HG02943 (cell line): ENCODE data around the gene TSGA10IP.

ENCODE experiments used
- ATAC-seq: cut with Tn5 transposase; IDR thresholded peaks from one replicate; pipeline ENCODE4 v1.9.1; 2021; ENCODE audit warnings: mild to moderate bottlenecking, low read depth, moderate library complexity; ENCODE audit not compliant: unreplicated experiment

Gene TSGA10IP

DNA sequence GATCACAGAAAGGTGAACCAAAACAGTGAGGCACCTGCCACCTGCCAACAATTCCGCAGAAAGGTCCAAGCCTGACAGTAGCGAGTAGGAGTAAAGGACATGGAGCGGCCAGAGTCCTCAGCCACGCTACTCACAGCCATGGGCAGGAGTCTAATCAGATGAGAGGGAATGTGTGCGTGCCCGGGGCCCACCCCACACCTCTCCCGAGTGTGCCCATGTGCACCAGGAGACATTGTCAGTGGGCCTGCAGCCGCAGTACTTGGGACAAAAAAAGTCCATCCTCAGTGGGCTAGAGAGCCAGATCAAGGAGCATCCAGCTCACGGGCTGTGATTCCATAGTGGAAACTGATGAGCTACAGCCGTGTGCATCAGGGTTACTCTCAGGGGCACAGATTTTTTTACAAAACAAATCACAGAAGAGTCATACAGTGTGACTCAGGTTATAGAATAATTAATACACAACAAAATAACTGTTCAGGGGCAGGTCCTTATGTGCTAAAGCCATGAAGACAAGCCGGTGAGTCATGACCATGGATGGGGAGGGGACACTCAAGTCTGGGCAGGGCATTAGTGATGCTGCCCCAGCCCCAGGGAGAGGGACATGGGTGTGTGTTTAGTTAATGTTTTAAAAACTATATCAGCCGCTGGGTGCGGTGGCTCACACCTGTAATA, 28.3 kb downstream of the TSGA10IP start:
- ATAC-seq = no peak

DNA sequence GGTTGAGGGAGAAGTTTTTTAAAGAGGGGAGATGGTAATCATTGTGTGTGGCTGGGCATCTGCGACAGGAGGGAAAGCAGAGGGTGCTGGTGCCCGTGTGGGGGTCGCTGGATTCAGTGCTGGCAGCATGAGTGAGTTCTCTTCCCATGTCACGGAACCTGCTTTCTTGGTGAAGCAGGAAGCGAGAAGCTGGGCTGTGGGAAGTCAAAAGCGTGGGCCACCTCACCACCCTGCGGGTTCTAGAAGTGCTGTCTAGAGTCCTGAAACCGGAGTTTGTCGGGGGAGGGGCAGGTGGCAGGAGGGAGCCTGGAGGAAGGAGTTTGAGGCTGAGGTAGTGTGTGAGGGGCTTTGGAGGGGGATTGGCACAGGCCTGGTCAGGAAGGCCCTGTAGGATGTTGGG, 30.5 kb downstream of the TSGA10IP start:
- no peak for ATAC-seq

DNA sequence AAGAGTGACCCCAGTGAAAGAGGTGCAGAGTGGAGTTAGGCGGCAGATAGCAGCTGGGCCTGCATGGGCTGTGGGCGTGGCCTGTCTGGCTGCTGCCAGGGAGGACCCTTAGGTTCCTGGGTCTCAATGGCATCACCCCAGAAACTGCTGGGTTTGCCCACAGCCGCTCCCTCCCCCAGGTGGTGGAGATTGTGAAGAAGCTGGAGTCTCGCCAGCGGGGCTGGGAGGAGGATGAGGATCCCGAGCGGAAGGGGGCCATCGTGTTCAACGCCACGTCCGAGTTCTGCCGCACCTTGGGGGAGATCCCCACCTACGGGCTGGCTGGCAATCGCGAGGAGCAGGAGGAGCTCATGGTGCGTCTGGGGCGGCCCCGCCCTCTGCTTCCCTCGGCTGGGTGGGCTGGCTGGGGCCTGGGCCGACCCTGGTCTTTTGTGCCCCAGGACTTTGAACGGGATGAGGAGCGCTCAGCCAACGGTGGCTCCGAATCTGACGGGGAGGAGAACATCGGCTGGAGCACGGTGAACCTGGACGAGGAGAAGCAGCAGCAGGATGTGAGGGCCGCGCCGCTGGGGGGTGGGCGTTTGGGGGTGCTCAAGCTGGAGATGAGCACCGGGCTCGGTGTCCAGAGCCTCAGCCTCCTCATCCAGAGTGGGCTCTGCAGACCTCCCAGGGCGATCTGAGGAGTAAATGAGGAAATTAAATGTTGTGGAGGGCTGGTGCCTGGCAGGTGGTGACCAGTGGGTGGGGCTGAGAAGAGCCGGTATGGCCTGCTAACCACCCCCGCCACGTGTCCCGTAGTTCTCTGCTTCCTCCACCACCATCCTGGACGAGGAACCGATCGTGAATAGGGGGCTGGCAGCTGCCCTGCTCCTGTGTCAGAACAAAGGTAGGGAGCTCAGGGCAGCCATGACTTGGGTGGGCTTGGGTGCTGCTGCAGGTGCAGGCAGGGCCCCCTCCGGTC, 31.2 kb downstream of the TSGA10IP start:
- ATAC-seq = no peak

DNA sequence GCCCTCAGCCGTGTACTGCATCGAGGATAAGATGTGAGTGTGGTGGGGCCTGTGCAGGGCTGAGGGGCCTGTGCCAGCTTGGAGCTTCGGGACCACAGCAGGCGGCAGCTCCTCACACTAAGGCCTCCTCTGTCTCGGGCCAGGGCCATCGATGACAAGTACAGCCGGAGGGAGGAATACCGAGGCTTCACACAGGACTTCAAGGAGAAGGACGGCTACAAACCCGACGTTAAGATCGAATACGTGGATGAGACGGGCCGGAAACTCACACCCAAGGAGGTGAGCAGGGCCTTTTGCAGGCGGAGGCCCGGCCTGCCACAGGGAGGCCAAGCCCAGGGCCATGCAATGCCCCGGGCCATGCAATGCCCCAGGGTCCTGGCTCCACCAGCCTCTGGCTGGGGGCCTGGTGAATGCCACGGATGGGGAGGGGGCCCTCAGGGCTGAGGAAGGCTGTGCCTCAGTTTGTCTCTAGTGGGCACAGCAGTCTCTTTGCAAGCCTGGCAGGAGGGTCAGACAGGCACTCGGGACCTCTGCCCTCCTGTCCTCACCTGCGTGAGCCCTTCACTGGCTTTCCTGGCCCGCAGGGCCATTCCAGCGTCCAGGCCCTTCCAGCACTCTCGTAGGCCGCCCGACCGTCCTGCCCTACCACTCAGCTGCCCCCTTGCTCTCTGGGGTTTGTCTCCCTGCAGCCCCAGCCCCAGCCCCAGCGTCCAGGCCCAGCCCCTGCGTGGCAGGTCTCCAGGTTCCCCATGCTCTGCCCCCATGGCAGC, 32.5 kb downstream of the TSGA10IP start:
- no peak for ATAC-seq

DNA sequence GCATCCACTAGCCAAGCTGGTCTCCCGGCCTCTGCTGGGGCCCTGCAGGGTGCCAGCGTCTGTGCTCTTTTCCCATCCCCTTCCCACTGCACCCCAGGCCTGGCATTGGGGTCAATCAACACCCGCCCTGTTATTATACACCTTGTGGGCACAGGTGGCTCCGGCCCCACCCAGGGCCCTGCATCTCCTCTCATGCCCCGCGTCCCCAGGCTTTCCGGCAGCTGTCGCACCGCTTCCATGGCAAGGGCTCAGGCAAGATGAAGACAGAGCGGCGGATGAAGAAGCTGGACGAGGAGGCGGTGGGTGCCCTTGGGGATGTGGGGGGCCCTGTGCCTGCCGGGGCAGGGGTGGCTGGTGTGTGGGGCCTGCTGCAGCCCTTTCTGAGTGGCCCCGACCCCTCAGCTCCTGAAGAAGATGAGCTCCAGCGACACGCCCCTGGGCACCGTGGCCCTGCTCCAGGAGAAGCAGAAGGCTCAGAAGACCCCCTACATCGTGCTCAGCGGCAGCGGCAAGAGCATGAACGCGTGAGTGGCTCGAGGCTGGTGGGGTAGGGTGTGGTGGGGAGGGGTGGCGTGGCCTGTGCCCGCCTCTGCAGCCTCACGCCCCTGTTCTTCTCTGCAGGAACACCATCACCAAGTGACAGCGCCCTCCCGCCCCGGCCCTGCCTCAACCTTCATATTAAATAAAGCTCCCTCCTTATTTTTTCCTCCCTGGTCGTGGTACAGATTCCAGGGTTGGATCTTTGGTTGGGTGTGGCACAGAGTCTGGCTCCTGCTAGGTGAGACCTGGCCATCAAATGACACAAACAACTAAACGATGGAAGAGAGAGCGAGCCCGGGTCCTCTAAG, 33.3 kb downstream of the TSGA10IP start:
- no peak for ATAC-seq

DNA sequence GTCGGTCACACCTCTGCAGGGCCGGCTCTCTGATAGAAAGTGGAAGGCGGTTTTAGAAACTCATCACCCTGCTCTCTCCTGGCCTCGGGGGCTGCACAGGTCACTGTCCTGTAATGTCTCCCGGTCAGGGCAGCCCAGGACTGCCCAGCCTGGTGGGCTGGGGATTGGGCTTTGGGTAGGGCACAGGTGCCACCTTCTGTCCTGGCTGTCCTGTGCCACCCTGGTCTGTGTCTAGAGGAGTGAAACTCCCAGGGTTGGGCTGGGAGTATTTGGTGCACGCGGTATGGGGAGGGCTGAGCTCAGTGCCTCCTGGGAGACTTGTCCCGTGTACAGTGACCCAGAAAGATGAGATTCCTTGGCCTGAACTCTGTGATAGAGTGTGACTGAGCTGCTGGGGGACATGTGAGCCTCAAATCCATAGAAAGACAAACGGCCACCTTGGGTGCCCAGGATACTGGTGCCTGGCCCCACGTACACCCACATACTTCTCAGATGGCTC, 34.0 kb downstream of the TSGA10IP start:
- no peak for ATAC-seq

DNA sequence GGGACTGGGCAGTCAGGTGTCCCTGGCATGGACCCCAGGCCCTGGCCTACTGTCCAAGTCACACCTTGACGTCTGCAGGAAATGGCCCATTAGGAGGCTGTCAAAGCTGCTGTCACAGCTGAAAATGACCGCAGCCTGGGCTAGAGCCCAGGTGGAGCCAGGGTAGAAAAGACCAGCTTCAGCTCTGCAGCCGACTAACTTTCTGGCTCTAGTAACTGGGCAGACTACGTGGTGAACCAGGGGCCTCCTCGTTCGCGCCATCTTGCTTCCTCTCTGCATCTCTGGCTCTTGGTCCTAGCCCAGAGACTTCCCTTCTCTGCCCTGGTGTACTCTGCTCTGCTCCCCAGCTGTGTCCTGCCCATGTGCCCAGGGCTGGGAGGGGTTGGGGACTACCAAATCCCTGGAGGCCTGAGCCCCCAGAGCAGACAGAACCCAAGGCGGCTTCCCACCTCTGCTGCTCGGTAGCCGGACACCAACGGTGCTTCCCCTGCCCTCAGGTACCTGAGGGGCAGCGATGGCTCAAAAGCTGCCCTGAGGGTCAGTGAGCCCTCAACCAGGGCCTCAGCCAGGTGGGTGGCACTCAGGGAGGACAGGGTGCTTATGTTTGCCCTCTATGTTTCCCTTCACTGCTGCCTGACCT, 35.9 kb downstream of the TSGA10IP start:
- ATAC-seq = no peak

DNA sequence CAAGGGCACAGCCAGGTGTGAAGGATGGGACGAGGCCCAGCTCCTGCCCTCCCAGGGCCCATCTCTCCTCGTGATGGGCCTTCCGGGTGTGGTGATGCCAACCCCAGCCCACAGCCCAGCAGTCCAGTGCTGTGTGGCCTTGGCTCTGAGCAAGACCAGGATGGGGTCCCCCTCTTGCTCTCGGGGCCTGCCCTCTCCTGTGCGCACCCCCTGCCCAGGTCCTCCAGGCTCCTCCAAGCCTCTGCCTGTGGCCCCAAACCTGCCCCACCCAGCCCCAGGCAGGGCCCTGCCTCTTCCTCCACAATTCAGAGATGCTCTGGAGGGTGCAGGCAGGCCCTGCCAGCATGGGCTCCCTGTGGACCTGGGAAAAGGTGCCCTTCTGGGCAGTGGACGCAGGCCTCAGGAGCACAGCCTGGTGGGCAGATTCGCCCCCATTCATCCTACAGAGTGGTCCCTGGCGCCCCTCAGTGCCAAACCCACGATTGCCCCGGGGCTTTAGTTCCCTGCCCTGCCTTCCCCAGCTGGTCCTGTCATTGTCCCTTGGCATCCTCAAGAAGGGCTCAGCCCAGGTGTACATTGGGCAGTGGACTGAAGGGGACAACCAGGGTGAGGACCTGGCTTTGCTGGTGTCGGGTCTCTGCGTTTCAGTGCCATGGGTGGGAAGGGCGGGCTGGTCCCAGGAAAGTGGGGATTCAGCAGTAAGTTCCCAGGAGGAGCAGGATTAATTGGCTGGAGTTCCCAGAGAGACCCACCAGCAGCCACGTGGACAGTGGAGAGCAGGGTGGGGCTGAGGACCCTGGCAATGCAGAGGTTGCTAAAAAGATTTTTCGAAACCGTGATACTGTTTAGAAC, 36.9 kb downstream of the TSGA10IP start:
- ATAC-seq = no peak

DNA sequence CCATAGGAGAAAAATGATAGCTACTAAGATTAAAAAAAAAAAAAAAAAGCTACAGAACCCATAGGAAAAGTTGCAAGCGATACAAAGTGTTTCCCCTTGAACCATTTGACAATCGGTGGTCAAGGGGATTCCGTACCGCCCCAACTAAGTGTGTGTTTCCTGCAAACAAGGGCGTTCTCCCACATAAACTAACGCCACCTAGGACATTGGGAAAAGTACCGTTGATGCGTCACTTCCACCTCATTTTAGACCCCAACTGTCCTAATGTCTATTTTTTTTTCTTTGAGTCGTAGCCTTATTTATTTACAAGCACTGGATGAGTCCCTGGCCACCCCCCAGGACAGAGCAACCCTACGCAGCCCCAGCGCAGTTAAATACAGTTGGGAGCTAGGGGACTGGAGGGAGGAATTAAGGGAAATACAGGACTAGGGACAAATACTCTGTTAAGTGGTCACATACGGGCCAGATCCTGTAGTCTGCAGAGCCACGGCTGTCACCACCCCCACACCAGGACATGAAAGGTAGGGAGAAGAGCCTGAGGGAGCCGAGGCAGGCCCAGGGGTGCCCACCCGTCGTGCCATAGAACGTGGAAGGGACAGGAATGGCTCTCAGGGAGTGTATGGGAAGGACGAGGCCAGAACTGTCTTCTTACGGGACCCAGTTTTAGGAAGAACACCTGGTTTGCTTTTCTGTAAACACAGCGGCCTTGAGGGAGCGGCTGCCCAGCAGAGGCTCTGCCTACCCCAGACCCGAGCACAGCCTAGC, 37.7 kb downstream of the TSGA10IP start:
- ATAC-seq = no peak

DNA sequence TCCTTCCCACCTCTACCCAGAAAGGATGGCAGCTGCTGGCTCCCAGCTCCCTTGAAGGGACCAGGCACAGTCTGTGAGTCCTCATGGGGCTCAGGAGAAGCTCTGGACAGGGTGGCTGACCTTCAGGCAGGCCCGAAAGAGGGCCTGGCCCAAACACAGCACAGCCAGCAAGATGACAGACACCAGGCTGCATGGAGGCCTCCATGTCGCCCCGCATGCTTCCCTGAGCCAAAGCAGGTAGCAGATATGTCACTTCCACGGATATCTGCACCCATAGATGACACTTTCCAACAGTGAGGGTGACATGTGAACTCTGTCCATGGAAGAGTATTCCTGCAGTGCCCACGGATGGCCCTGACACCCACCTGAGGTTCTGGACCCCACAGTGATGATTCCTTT, 38.3 kb downstream of the TSGA10IP start:
- no peak for ATAC-seq

DNA sequence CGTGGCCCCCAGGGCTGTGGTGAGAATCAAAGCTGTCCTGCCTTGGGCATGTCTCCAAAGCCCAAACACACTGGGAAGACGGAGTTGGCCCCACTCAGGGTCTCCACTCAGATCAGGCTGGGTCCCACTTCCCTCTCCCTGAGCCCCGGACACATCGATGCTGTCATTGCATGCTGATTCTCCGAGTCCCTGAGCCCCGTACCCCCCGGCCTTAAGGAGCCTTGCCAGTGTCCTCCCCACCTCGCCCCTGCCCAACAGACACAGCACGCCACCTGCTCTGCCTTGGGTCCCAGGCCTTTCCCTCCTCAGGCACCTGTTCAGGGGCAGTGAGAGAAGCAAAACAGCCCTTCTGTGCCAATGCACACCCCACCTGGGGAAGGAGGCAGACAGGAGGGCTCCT, 42.1 kb downstream of the TSGA10IP start:
- ATAC-seq = no peak

DNA sequence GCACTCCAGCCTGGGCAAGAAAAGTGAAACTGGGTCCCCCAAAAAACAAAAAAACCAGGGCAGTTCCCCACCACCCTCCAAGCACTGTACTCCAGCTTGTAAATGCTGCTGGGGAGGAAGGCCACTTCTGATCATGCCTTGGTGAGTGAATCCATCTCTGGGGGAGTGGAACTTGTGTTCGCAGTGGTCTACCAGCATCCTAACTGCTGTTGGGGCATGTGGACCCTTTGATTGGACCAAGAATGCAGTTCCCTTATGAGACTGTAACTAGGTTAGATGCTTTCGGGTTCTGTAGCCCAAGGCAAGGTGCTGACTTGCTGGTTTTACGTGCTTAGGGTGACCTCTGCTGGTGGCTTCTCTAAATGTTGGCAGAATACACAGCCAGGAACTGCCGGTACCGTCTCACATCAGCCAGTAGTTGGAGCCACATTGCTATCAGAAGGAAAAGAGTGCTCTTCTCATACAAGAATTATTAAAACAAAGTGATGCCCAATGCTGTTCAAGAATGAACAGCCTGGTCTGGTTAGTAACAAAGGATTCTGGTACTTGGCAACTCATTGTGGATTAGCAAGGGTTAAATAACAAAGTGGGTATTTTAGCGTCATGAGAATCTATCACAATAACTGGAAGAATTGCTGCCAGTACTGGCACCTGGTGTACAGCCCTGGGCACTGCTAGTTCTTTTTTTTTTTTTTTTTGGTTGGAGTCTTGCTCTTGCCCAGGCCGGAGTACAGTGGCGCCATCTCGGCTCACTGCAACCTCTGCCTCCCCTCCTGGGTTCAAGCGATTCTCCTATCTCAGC, 43.7 kb downstream of the TSGA10IP start:
- ATAC-seq = peak; percentile 77

DNA sequence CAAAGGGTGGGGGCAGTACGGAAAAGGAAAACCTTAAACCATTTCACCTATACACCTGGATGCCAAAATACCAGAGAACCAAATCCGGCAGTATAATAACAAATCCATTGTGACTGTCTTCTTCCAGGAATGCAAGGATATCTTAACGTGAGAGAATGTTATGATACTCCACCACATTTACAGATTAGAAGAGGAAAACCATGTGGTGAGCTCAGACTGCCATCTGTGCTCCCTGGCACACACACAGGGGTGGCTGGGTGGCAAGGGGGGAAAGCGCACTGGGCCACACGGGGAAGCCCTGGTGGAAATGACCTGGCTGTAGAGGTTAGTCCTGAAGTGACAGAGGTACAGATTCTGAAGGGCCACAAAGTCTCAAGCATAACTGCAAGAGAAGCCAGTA, 46.8 kb downstream of the TSGA10IP start:
- no peak for ATAC-seq

DNA sequence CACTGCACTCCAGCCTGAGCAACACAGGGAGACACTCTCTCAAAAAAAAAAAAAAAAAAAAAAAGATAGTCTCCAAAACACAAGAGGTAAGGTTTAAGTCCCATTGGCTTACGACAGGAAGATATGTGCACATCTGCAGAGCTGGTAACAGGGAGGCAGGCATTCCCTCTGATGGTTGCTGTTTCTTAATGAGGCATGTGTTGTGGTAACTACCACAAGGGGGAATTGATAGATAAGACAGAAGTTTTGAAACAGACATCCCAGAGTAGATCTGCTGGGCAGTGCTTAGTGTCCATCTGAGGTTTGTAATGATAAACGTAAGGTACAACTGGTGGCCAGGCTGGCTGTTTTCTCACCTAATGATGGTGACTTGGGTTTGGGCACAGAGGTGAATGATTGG, 52.0 kb downstream of the TSGA10IP start:
- no peak for ATAC-seq

DNA sequence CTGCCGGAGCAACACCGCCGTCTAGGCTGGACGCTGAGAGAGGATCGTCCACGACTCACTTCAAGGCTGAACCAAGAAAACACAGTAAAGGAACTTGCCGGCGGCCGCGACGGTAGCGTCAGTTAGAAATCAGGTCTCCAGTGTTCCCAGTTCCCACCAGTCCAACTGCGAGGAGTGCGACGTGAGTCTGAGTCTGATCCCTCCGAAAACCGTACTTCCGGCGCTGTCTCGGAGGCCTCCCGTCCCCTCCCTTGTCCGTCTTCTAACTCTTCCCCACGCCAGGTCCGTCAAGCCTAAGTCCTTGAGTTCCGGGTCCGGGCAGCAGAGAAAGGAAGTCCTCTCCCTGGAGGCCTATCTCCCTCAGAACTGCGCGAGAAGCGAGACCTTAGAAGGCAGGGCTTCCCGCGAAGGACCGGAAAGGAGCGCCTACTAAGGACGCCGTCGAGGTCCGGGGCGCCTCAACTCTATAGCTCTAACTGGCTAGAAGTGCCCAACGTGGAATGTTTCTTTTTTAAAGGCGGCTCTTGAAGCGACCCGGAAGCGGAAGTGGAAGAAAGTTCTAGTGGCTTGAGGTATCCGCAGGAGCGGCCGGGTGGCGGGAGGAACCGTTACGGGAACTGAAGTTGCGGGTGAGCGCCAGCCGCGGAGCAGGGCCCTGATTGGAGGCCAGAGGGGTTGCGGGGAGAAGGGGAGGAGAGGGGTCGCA, 56.8 kb downstream of the TSGA10IP start, which contains the start of the genes BANF1 and EIF1AD:
Gene BANF1, plus strand, starts transcription at position 562 of the 706 bp plus-strand sequence. CDS start 748 bp downstream, outside the sequence.
Gene EIF1AD, minus strand, starts transcription at position 216 of the 706 bp plus-strand sequence. CDS start 1,768 bp downstream, outside the sequence.
- peak; percentile 81 for ATAC-seq

DNA sequence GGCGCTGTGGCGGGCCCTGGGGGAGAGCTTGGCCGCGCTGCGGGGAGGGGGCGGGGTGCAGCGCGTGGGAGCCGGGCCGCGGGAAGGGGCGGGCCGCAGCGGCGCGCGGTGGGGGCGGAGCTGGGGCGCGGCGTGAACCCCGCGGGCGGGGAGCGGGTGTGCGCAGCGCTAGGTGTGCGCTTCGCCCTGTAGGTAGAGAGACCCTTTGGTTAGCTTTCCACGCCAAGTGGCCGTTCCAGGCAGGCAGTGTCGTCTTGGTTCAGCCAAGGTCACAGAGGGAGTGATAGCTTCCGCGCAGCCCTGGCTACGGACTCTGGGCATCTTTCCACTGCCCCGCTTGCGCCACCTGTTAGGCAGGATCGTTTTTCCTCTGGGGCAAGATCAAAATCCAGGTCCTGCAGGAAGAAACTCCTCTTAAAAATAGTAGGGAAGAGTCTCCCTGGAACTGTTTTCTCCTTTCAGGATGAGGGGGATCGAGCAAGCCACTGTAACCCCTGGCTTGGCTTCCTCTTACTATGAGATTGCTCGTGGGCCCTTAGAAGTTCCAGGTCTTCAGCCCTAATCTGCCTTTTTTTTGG, 57.5 kb downstream of the TSGA10IP start:
- peak; percentile 39 for ATAC-seq
